Stimulated activated CD8-positive, alpha-beta memory T cell treated with anti-CD3 and anti-CD28 coated beads, Interleukin-7, amount 100 ng/mL, for 1 hour (primary cell): ENCODE measurements around the gene VSIG1.

Experiments
- DNase-seq, 2 donors: peaks; one replicate each; pipeline ENCODE4 v3.0.0-alpha.2; 2020; ENCODE audit warnings: low read depth in 2 of 2

Gene VSIG1

GRCh38 chrX:108044554-108045256, at the start of gene VSIG1:
VSIG1 (plus strand) TSS chrX:108045065; CDS start chrX:108045131, 66 bp downstream.
- no peak for DNase-seq

- no peak for DNase-seq
Measured at GRCh38 chrX:107996124-107996523, 48.7 kb upstream of the VSIG1 start.

- no peak for DNase-seq
Measured at GRCh38 chrX:108000751-108001150, 44.1 kb upstream of the VSIG1 start.

- no peak for DNase-seq
Measured at GRCh38 chrX:108001218-108001814, 43.5 kb upstream of the VSIG1 start.

- no peak for DNase-seq
Measured at GRCh38 chrX:108018656-108019381, 26.0 kb upstream of the VSIG1 start.

- DNase-seq, result no peak
Measured at GRCh38 chrX:108019382-108019875, 25.4 kb upstream of the VSIG1 start.

GRCh38 chrX:108020631-108021030, 24.2 kb upstream of the VSIG1 start:
- no peak for DNase-seq

- DNase-seq, result no peak
Measured at GRCh38 chrX:108022491-108023089, 22.3 kb upstream of the VSIG1 start.

GRCh38 chrX:108025376-108025775, 19.5 kb upstream of the VSIG1 start:
- no peak for DNase-seq

GRCh38 chrX:108025954-108026600, 18.8 kb upstream of the VSIG1 start:
- no peak for DNase-seq

GRCh38 chrX:108028854-108029253, 16.0 kb upstream of the VSIG1 start:
- no peak for DNase-seq

GRCh38 chrX:108029928-108030711, 14.7 kb upstream of the VSIG1 start:
- no peak for DNase-seq

GRCh38 chrX:108032944-108033343, 11.9 kb upstream of the VSIG1 start:
- no peak for DNase-seq

GRCh38 chrX:108033890-108034289, 11.0 kb upstream of the VSIG1 start:
- no peak for DNase-seq

GRCh38 chrX:108034725-108035124, 10.1 kb upstream of the VSIG1 start:
- no peak for DNase-seq

- no peak for DNase-seq
Measured at GRCh38 chrX:108036298-108036973, 8.4 kb upstream of the VSIG1 start.

- no peak for DNase-seq
Measured at GRCh38 chrX:108049649-108050048, 4.8 kb downstream of the VSIG1 start.

- no peak for DNase-seq
Measured at GRCh38 chrX:108053218-108053617, 8.4 kb downstream of the VSIG1 start.

- DNase-seq, result no peak
Measured at GRCh38 chrX:108055546-108055945, 10.7 kb downstream of the VSIG1 start.

- DNase-seq, result no peak
Measured at GRCh38 chrX:108059801-108060200, 14.9 kb downstream of the VSIG1 start.
